Stimulated activated CD4-positive, alpha-beta T cell treated with anti-CD3 and anti-CD28 coated beads, Interleukin-2, amount 100 ng/mL, for 24 hours (primary cell): ENCODE results near the gene CLUH.

Source experiments
- DNase-seq, 2 donors: peaks; one replicate each; pipeline ENCODE4 v3.0.0-alpha.2; 2020

The CLUH gene, protein sequence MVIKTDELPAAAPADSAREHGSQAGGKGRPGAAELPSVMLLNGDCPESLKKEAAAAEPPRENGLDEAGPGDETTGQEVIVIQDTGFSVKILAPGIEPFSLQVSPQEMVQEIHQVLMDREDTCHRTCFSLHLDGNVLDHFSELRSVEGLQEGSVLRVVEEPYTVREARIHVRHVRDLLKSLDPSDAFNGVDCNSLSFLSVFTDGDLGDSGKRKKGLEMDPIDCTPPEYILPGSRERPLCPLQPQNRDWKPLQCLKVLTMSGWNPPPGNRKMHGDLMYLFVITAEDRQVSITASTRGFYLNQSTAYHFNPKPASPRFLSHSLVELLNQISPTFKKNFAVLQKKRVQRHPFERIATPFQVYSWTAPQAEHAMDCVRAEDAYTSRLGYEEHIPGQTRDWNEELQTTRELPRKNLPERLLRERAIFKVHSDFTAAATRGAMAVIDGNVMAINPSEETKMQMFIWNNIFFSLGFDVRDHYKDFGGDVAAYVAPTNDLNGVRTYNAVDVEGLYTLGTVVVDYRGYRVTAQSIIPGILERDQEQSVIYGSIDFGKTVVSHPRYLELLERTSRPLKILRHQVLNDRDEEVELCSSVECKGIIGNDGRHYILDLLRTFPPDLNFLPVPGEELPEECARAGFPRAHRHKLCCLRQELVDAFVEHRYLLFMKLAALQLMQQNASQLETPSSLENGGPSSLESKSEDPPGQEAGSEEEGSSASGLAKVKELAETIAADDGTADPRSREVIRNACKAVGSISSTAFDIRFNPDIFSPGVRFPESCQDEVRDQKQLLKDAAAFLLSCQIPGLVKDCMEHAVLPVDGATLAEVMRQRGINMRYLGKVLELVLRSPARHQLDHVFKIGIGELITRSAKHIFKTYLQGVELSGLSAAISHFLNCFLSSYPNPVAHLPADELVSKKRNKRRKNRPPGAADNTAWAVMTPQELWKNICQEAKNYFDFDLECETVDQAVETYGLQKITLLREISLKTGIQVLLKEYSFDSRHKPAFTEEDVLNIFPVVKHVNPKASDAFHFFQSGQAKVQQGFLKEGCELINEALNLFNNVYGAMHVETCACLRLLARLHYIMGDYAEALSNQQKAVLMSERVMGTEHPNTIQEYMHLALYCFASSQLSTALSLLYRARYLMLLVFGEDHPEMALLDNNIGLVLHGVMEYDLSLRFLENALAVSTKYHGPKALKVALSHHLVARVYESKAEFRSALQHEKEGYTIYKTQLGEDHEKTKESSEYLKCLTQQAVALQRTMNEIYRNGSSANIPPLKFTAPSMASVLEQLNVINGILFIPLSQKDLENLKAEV (N-terminal part only)

DNA sequence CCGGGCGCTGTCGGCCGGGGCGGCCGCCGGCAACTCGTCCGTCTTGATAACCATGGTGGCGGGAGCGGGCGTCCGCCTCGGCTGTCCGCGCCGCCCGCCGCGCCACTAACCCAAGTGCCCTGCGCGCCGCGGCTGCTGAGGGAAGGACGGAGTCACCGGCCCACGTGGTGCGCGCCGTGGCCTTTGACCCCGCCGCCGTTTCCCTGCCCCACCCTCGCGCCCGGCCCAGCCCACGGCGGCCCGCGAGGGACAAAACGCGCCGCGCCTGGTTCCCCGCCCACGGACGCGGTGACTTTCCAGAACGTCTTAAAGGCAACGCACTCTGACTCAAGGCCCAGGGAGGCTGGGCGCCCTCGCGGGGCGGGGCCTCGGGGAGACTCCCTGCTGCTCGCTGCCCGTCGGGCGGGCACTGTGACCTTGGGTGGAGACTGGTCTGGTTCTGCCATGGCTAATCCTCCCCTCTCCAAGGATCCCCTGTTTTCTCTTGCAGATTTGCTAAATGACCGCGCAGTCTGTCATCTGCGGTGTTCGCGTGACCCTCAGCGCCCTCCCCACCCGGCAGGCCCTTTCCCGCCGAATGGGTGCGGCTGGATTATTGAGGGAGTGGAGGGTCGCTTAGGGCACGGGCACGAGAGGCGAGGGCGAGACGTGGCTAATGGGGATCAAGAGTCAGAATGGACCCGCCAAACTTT, at the start of gene CLUH:
TSS of gene CLUH (minus strand) at position 157 of the 692 bp plus-strand sequence. CDS start at position 54, 103 bp downstream.
- peak; percentile 98 to 99 for DNase-seq

DNA sequence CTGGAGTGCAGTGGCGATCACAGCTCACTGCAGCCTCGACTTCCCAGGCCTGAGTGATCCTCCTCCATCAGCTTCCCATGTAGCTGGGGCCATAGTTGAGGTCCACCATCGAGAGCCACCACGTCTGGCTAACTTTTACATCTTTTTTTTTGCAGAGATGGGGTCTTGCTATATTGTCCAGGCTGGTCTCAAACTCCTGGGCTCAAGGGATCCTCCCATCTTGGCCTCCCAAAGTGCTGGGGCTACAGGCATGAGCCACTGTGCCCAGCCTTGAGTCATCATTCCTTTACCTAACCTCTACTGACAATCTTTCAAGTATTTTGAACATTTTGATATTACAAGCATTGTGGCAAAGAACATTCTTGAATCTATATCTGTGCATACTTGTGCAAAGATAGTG, 47.3 kb upstream of the CLUH start:
- no peak for DNase-seq

DNA sequence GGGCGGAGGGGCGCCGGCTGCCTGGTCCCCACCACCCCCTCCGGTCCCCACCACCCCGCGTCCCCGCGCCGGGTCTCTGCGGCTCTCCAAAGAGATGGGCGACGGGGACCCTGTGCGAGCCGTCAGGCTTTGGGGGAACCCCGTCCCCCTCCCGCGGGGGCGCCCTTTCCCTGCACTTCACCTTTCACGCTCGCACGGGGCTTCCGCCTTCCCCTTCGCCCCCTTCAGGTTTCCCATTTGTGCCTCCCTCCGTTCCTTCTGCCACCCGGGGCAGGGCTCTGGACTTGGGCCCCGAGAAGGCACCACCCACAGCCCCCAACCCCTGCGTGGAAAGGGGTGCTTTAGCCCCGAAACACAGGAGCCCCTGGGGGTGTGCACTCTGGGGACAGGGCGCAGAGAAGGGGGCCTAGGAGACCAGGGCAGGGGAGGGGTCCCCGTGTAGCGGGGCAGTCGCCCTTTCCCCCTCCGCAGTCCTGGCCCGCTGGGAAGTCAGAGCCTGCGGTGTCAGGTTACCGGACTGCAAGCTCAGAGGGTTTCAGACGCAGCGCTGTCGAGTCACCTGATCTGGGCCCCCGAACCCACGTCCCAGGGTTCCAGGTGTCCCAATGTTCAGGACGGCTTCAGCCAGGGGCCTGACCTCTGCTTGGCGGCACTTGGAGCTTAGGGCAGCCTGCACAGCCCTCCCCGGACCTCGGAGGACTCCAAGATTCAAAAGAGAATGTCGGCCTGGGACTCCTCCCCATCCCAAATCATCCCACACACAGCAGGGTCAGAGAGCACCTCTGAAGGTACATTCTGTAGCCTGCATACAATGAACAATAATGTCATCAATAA, 44.5 kb upstream of the CLUH start:
- no peak for DNase-seq

DNA sequence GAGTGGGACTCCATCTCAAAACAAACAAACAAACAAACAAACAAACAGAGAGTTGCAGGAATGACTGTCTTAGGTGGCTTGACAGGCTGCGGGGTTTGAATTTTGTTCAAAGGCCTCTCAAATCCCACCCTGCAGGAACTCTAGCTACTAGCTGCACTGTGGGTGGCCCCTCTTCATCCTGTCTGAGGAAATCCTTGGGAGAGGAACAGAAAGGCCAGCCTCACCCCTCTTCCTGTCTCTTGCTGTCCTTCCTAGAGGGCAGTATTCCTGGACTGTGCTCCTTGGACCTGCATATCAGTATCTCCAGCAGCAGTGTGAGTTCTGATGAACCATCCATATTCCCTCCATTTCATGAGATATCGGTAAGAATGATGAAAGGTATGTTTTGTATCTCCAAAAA, 39.9 kb upstream of the CLUH start:
- DNase-seq: no peak

DNA sequence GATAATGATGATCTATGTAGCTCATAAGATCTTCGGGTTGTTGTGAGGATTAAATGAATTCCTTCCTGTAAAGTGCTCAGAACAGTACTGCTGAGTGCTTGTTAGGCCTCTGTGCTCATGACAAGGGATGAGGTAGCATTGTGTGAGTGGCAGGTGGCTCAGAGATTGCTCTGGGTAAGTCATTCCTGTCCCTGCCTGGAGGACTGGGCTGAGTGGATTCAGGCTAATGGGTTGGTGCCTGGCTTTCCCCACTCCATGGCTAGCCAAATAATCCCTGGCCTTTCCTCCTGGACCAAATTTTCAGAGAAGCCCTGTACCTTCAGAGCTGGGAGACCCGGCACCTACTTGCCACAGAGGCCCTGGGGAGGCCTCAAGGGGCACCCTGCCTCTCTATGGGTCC, 39.2 kb upstream of the CLUH start:
- no peak for DNase-seq

DNA sequence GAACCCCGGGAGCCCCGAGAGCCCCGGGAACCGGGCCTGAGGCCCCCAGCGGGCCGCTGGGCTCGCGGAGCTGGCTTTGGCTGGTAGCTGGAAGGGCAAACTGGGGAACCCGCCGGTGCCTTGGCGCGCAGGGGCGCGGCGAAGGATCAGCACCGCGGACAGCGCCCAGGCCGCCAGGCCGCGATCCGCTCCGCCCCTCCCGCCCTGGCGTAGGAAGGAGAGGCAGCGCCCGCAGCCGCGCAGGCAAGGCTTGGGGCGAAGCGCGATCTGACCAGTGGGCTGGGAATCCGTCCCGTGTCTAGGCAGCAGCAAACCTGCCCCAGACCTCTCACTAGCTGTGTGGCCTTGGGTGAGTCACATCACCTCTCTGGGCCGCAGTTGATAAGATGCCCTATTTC, 38.2 kb upstream of the CLUH start:
- peak; percentile 75 to 81 for DNase-seq

DNA sequence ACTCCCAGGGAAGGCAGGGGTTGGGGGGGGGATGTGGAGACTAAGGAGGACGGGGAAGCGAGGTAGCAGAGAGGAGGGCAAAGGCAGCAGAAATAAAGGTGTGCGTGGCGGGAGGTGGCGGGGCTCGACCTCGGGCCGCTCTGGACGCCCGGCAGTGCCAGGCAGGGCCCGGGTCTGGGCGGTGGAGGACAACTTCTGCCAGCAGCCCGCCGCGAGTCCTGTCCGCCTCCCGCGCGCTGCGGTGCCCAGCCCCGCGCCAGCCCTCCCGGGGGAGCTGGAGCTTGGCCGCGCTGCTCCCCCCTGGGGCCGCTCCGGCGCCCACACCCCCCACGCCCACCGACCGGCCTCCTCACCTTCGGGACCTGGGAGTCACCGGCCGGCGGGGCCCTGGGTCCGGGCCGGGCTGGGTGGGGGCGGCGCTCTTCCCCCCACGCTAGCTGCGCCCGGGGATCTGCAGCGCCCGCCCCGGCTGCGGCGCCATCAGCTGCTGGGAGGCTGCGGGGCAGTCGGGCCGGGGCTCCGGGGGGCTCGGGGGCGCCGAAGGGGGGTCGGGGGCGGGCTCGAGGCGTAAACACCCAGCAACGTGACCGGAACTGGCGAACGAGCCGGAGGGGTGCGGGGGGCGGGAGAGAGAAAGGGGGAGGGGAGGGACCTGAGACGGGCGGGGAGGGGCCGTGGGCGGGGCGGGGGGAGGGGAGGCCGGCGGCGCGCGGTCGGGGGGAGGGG, 37.7 kb upstream of the CLUH start, which contains the start of gene CCDC92B:
TSS of gene CCDC92B (minus strand) at position 595 of the 726 bp plus-strand sequence. CDS start 14,507 bp downstream, outside the sequence.
- no peak for DNase-seq

DNA sequence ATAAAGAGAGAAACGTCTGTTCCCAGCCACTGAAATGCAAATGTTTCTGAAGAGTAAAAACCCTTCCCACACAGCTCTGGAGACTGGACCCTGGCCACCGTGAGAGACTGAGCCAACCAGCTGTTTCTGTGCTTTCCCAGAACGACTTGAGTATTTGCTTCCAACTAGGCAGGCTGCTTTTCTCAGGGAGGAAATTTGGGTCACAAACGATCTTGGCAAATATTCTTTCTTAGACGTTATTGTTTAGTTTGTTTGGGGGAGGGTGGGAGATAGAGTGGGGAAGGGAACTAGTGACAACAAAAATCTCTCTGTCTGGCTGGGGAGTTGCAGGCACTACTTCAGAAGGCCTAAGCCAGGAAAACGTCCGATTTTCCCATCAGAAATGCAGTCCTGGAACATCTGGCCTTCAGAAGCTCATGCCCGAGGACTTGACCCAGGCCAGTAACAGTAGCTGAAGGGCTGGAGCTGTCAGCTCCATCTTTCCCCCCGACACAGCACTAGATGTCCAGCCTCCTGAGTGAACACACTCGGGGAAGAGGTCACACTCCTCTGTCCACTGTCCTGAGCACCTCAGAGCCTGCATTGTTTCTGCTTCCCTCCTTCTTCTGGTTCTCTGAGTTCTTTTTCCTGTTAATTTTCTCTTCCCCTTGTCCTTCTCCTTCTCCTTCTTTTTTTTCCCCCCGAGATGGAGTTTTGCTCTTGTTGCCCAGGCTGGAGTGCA, 33.9 kb upstream of the CLUH start:
- no peak for DNase-seq

DNA sequence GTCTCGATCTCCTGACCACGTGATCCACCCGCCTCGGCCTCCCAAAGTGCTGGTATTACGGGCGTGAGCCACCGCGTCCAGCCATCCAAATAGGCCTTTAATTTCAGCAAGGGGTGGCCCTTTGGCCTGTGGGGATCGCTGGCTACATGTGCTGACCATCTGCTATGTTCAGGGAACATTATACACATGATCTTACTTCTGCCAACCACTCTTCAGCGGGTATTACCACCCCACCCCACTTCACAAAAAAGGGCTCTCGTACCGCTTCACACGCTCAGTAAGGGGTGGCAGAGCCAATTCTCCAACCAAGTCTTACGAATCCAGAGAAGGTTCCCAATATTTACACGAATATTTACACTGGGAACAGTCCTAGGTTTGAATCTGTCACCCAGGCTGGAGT, 26.1 kb upstream of the CLUH start:
- no peak for DNase-seq

DNA sequence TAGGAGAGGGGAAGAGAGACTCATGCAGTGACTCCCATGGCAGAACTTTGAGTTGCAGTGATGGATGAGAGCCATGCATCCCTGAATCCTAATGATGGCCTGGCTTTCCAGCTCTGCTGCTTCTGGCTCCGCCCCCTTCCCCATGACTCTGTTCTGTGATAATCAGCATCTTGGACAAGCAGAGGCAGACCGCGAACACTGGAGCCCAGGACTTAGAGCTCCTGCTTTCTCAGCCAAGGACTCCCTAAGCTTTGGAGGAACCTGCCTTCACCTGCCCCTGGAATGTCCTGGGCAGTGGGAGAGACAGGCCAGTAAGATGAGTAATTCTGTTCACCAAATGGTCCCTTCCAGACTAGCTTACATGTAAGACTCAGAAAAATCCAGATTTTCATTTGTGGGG, 25.4 kb upstream of the CLUH start:
- no peak for DNase-seq

DNA sequence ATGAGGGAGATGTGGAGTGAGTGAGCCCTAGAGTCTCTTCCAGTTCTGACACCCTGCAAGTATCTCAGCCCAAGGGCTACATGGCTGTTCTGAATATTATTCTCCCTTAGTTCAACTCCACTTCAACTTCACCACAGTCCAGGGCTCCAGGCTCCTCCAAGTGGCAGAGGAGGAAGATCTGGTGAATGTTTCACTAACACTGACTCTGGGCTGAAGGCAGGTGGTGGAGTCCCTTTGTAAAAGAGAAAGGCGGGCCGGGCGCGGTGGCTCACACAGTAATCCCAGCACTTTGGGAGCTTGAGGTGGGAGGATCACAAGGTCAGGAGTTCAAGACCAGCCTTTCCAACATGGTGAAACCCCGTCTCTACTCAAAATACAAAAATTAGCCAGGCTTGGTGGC, 24.3 kb upstream of the CLUH start:
- DNase-seq: no peak

DNA sequence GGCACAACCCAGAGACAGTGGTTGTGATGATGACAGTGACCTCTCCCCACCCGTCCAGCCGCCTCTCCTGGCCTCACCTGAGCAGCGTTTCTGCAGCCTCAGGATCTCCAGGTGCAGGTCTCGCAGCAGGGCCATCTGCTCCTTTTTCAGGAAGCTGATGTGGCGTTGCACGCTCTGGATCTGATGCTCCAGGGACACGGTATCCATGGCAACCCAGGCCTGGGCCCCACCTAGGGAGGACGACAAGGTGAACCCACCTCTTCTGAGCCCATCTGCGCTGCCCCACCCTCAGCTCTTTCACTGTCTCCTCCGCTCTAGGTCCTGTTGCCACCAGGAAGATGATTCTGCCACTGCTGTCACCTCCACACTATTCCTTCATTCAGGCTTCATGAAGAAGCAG, 23.4 kb upstream of the CLUH start:
- DNase-seq: no peak

DNA sequence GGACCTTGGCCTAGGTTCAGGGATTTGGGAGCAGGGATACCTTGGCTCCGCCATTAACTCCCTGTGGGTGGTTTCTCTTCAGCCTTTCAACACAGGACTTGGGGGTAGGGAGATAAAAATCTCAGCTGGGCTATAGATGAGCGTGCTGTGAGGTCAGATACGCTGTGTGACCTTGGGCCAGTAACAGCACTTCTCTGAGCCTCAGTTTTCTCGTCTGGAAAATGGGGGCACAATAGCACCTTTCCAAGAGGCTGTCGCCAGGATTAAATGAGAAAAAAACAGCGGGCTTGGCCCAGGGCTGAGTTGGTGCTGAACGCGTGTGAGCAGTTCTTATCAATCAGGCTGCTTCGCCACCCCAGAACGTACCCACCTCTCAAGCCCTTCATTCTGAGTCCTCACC, 20.2 kb upstream of the CLUH start:
- DNase-seq: no peak

DNA sequence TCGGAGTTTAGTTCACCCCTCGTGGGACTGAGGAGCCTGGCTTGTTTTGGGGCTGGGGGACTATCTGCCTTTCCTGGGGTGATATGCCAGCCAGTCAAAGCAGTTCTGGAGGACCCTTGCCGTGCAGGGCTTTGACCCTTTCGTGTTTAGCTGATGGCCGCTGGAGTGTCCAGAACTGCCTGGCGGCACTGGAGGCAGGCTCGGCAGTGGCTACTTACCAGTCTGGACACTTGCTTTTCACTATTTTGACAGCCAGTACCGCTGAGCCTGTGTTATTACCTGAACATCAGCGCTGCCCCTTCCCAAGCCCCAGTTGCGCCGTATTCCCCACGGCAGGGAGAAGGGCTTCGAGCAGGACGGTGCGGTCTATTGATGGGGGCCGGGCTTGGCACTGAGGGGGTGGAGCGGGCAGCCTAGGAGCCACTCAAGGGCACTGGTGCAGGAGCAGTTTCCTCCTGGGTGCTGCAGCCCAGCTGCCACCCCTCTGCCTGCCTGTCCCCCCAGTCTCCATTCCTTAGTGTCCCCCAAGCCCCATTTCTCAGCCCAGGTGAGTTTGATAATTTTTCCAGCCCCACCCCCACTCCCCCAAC, 19.3 kb upstream of the CLUH start:
- DNase-seq: no peak

DNA sequence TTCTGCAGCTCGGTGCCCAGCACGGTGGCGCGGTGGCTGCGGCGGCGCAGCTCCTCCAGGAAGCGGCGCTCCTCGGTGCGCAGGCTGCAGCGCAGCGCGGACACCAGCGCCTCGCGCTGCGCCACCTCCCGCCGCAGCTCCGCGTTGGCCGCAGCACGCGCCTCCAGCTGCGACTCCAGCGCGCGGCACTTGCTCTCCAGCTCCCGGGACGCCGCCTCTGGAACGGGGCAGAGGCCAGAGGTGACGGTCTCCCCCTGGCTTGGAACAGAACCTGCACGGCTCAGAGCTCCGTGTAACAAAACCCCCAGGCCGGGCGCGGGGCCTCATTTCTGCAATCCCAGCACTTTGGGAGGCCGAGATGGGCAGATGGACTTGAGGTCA, 13.2 kb upstream of the CLUH start:
- peak in 1 of 2 donors; percentile 66 for DNase-seq

DNA sequence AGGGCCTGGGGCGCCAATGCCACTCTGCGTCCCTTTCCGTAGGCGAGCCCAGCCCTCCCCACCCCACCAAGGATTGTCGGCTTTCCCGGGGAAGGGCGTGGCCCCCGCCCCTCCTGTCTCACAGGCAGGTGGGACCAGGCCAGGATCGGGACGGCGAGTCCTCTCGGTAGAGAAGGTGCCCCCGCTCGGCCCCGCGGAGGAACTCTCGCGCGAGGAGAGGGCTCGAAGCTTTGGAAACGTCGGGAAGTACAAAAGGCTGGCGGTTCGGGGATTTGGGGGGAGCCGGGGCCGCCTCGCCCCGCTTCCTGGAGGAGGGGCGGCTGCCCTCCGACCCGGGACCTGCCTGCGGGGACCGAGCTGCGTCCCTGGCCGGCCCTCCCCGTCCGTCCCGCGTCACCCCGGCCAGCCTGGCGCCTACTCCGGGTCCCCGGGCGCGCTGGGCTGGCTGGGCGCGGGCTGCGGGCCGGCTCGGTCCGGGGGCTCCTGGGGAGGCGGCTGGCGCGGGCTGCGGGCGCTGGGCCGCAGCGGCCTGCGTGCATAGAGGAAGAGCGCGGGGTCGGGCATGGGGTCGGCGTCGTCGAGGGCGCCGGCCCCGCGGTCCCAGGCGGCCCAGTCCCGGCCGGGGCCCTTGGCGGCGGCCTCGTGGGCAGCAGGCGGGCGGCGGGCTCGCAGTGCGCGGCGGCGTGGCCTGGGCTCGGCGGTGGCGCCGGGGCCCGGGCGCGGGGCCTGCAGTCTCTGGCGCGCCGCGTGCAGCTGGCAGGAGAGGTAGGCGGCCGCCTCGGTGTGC, 12.6 kb upstream of the CLUH start:
- DNase-seq: peak in 1 of 2 donors; percentile 27

DNA sequence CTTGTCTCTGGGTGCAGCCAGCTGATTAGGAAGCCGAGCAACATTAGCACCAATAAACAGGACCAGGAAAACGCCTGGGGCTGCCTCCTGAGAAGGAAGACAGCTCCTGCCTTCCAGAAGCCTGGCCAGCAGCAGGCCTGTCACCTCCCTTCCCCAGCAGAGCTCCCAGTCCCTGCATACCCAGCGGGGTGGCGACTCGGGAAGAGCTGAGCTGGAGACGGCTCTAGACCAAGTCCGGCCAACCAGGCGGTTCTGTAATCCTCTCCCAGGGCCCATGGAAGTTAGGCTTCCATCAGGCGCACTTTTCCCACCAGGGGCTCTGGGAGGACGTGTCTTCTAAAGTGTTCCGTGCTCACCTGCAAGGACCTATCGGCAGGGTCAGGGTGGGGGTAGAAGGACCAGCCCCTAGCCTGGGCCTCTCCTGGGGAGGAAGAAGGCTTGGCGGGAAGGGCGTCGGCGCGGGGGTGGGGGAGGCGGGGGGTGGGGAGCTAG, 12.0 kb upstream of the CLUH start:
- no peak for DNase-seq

DNA sequence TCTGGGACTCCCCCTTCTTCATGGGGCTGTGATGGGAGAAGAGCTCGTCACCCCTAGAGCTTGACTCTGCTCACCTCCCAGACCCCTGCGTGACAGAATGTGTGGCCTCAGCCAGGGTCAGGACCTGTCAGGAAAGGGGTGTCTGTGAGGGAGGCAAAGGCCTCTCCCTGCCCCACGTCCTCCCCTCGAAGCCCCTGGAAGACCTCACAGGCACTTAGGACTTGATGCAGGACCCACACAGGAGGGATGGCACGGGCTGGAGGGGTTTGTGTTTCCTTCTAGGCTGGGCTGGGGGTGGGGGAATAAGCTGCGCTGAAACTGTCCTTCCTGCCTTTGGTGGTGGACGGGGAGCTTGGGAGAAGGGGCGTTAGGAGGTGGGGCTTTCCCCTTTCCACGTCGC, 11.0 kb upstream of the CLUH start:
- no peak for DNase-seq

DNA sequence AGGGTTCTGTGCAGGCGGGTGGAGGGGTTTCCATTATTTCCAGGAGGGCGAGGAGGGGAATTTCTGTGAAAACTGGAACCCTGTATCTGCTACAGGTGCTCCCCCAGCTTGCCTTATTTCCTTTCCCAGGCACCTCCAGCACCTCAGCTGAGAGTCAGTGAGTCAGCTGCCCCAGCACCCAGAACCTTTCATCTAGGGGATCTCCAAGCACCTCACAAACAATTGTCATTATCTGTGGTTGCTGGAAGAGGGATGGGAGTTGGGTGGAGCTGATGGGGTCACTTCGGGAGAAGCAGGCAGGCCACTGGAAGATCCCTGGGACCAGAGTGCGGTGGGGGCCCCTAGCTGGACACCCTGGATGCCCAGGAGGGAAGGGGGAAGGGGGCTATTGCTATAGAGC, 10.0 kb upstream of the CLUH start:
- no peak for DNase-seq
